ENCODE measurements around the gene MFSD2A. TPM values are rescaled to one million over a fixed set of nuclear protein-coding genes. Genes with fewer than 3 reads are reported as not detected.
"Not testable (repeated sequence)": the region's sequence is repeated elsewhere in the genome, so short reads cannot be mapped to it uniquely, and the experiment has no call there.

Gene MFSD2A
- total and polyA plus RNA-seq, 9 donors = 0.62 to 6.8 (median 1.8) TPM

DNA sequence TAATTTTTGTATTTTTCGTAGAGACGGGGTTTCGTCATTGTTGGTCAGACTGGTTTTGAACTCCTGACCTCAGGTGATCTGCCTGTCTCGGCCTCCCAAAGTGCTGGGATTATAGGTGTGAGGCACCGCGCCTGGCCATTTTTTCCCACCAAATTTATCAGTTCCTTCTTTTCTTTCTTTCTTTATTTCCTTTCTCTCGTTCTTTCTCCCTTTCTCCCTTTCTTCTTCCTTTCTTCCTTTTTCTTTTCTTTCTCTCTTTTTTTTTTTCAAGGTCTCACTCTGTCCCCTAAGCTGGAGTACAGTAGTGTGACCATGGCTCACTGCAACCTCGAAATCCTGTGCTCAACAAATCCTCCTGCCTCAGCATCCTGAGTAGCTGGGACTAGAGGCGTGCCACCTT, 26.4 kb downstream of the MFSD2A start:
- WGBS (ENCODE audit: insufficient coverage) = 89% methylated on average over 7 of the region's 9 CpGs
- peaks cover 2% of the 10 kb centered on the region for H3K27me3 ChIP-seq (ENCODE audit: control insufficient read depth, insufficient read depth, low read length)
- DNase-seq = no peak
- H3K36me3 ChIP-seq (ENCODE audit: control insufficient read depth, insufficient read depth, low read length) = no peaks in the 10 kb centered on the region
- H3K9me3 ChIP-seq (replicated peaks; ENCODE audit: control insufficient read depth, low read depth, low read length) = no peaks in the 10 kb centered on the region
- no peaks in the 10 kb centered on the region for H3K4me1 ChIP-seq (ENCODE audit: control insufficient read depth, insufficient read depth, low read length)
- H3K27ac ChIP-seq (ENCODE audit: low read length) = no peak overlapping the region
- no peak overlapping the region for H3K4me3 ChIP-seq (ENCODE audit: low read length)

- Histone ChIP-seq H3K27ac (ENCODE audit: low read length) (no peak overlapping the region), H3K4me3 (ENCODE audit: low read length) (no peak overlapping the region), H3K36me3 (ENCODE audit: control insufficient read depth, insufficient read depth, low read length) (no peaks in the 10 kb centered on the region), H3K4me1 (ENCODE audit: control insufficient read depth, insufficient read depth, low read length) (no peaks in the 10 kb centered on the region), H3K9me3 (replicated peaks; ENCODE audit: control insufficient read depth, low read depth, low read length) (no peaks in the 10 kb centered on the region), H3K27me3 (ENCODE audit: control insufficient read depth, insufficient read depth, low read length) (peaks cover 2% of the 10 kb centered on the region)
- 28% methylated on average over 2 of the region's 2 CpGs for WGBS (ENCODE audit: insufficient coverage)
- DNase-seq = no peak
Measured at GRCh38 chr1:39981945-39982344, 27.0 kb downstream of the MFSD2A start.

DNA sequence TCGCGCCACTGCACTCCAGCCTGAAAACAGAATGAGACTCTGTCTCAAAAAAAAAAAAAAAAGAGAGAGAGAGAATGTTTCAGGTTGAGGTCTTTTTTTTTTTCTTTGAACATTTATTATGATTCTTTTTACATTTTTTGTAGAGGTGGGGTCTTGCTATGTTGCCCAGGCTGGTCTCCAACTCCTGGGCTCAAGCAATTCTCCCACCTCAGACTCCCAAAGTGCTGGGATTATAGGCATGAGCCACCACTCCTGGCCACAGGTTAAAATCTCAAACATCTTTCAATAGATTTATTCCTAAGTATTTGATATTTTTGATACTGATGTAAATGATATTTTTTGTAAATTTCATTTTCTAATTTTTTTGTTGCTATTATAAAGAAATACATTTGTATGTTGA, 29.5 kb downstream of the MFSD2A start:
- not testable (repeated sequence) for H3K9me3 ChIP-seq (replicated peaks; ENCODE audit: control insufficient read depth, low read depth, low read length); DNase-seq; H3K27me3 ChIP-seq (ENCODE audit: control insufficient read depth, insufficient read depth, low read length); H3K4me3 ChIP-seq (ENCODE audit: low read length); H3K4me1 ChIP-seq (ENCODE audit: control insufficient read depth, insufficient read depth, low read length); H3K36me3 ChIP-seq (ENCODE audit: control insufficient read depth, insufficient read depth, low read length); H3K27ac ChIP-seq (ENCODE audit: low read length)
- no CpG with 5 or more reads among the region's 2 CpGs for WGBS (ENCODE audit: insufficient coverage)

- WGBS (ENCODE audit: insufficient coverage) = 71% methylated on average over 6 of the region's 7 CpGs
- Histone ChIP-seq H3K4me3 (ENCODE audit: low read length) (no peak overlapping the region), H3K27me3 (ENCODE audit: control insufficient read depth, insufficient read depth, low read length) (peaks cover 2% of the 10 kb centered on the region), H3K9me3 (replicated peaks; ENCODE audit: control insufficient read depth, low read depth, low read length) (no peaks in the 10 kb centered on the region), H3K36me3 (ENCODE audit: control insufficient read depth, insufficient read depth, low read length) (no peaks in the 10 kb centered on the region), H3K4me1 (ENCODE audit: control insufficient read depth, insufficient read depth, low read length) (no peaks in the 10 kb centered on the region), H3K27ac (ENCODE audit: low read length) (no peak overlapping the region)
- no peak for DNase-seq
Measured at GRCh38 chr1:39984951-39985350, 30.0 kb downstream of the MFSD2A start.

DNA sequence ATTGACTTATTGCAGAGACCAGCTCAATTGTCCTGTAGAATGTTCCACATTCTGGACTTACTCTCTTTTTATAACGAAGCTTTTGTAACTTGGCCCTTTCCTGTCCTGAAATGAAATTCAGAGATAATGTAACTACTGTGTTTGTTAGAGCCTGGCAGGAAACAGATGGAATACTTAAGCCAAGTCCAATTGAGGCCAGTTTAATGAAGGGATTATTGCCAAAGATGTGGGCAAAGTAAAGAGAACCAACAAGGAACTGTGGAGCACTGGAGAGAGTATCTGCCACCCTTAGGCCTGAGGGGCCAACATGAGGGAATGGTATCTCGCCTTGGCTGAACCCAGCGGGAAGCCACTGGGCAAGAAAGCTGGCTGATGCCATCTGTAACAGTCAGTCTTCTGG, 32.9 kb downstream of the MFSD2A start:
- 75% methylated on average over 3 of the region's 3 CpGs for WGBS (ENCODE audit: insufficient coverage)
- DNase-seq = no peak
- H3K4me3 ChIP-seq (ENCODE audit: low read length) = no peak overlapping the region
- H3K9me3 ChIP-seq (replicated peaks; ENCODE audit: control insufficient read depth, low read depth, low read length) = no peaks in the 10 kb centered on the region
- no peaks in the 10 kb centered on the region for H3K4me1 ChIP-seq (ENCODE audit: control insufficient read depth, insufficient read depth, low read length)
- H3K27me3 ChIP-seq (ENCODE audit: control insufficient read depth, insufficient read depth, low read length) = no peaks in the 10 kb centered on the region
- H3K27ac ChIP-seq (ENCODE audit: low read length) = no peak overlapping the region
- H3K36me3 ChIP-seq (ENCODE audit: control insufficient read depth, insufficient read depth, low read length) = no peaks in the 10 kb centered on the region

- Histone ChIP-seq H3K4me1 (ENCODE audit: control insufficient read depth, insufficient read depth, low read length) (no peaks in the 10 kb centered on the region), H3K27ac (ENCODE audit: low read length) (no peak overlapping the region), H3K36me3 (ENCODE audit: control insufficient read depth, insufficient read depth, low read length) (no peaks in the 10 kb centered on the region), H3K4me3 (ENCODE audit: low read length) (no peak overlapping the region), H3K27me3 (ENCODE audit: control insufficient read depth, insufficient read depth, low read length) (no peaks in the 10 kb centered on the region), H3K9me3 (replicated peaks; ENCODE audit: control insufficient read depth, low read depth, low read length) (no peaks in the 10 kb centered on the region)
- WGBS (ENCODE audit: insufficient coverage) = no CpG with 5 or more reads among the region's 6 CpGs
- DNase-seq = no peak
Measured at GRCh38 chr1:39988618-39989343, 33.8 kb downstream of the MFSD2A start.

- H3K9me3 ChIP-seq (replicated peaks; ENCODE audit: control insufficient read depth, low read depth, low read length) = no peaks in the 10 kb centered on the region
- no peaks in the 10 kb centered on the region for H3K36me3 ChIP-seq (ENCODE audit: control insufficient read depth, insufficient read depth, low read length)
- 60% methylated on average over 1 of the region's 4 CpGs for WGBS (ENCODE audit: insufficient coverage)
- no peak overlapping the region for H3K27ac ChIP-seq (ENCODE audit: low read length)
- H3K27me3 ChIP-seq (ENCODE audit: control insufficient read depth, insufficient read depth, low read length) = no peaks in the 10 kb centered on the region
- DNase-seq = no peak
- H3K4me1 ChIP-seq (ENCODE audit: control insufficient read depth, insufficient read depth, low read length) = no peaks in the 10 kb centered on the region
- no peak overlapping the region for H3K4me3 ChIP-seq (ENCODE audit: low read length)
Measured at GRCh38 chr1:39990428-39990827, 35.5 kb downstream of the MFSD2A start.

DNA sequence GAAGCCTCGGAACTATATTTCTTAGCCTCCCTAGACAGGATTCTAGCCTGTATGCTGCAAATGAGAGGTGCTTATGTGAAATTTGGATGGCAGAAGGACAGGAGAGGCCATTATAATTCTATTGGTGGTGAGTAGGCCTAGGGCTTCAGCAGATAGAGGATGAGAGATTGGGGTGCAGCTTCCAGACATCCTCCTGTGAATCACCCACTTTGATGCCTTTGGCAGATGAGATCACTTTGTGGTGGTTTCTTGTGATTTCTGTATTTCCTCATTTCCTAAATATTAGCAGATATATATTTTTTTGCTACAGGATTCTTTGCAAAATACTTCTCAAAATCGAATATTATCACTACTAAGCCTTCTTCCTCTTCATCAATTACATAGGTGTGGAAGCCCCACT, 37.3 kb downstream of the MFSD2A start:
- DNase-seq = no peak
- no peaks in the 10 kb centered on the region for H3K36me3 ChIP-seq (ENCODE audit: control insufficient read depth, insufficient read depth, low read length)
- H3K4me1 ChIP-seq (ENCODE audit: control insufficient read depth, insufficient read depth, low read length) = no peaks in the 10 kb centered on the region
- H3K9me3 ChIP-seq (replicated peaks; ENCODE audit: control insufficient read depth, low read depth, low read length) = no peaks in the 10 kb centered on the region
- H3K27me3 ChIP-seq (ENCODE audit: control insufficient read depth, insufficient read depth, low read length) = no peaks in the 10 kb centered on the region
- H3K27ac ChIP-seq (ENCODE audit: low read length) = no peak overlapping the region
- no CpG with 5 or more reads among the region's 2 CpGs for WGBS (ENCODE audit: insufficient coverage)
- H3K4me3 ChIP-seq (ENCODE audit: low read length) = no peak overlapping the region

DNA sequence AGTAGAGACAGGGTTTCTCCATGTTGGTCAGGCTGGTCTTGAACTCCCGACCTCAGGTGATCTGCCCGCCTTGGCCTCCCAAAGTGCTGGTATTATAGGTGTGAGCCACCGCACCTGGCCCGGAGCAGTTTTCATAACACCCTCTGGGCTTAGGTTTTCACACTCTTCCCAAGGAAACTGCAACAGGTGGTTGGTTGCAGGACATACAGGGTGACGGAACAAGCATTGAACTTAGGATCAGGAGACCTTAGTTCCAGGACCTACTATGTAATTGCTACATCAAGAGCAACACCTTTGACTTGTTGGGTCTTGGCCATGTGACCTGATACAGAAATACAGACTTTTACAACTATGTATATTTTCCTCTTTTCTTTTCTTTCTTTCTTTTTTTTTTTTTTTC, 37.9 kb downstream of the MFSD2A start:
- Histone ChIP-seq H3K9me3 (replicated peaks; ENCODE audit: control insufficient read depth, low read depth, low read length) (no peaks in the 10 kb centered on the region), H3K27me3 (ENCODE audit: control insufficient read depth, insufficient read depth, low read length) (no peaks in the 10 kb centered on the region), H3K4me1 (ENCODE audit: control insufficient read depth, insufficient read depth, low read length) (no peaks in the 10 kb centered on the region), H3K36me3 (ENCODE audit: control insufficient read depth, insufficient read depth, low read length) (no peaks in the 10 kb centered on the region), H3K4me3 (ENCODE audit: low read length) (no peak overlapping the region), H3K27ac (ENCODE audit: low read length) (no peak overlapping the region)
- no peak for DNase-seq
- 93% methylated on average over 4 of the region's 5 CpGs for WGBS (ENCODE audit: insufficient coverage)

DNA sequence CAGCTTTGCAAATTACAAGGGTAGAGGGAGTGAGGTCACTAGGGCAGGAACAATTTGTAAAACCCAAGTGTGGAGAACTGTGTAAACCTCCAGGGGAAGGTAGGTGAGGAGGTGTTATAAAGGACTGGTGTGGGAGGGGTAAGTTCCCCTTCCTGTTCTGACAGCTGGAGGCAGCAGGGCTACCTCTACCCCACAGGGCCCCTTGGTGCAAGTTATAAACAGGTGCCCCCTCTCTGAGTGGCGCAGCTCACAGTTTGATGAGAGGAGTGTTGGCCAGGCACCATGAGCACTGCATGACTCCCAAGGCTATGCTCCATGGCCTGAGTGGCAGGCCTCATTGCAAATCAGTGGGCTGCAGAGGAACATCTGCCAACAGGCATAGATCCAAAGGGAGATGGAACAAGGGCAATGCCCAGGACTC, 41.0 kb downstream of the MFSD2A start:
- no peak overlapping the region for H3K27ac ChIP-seq (ENCODE audit: low read length)
- H3K9me3 ChIP-seq (replicated peaks; ENCODE audit: control insufficient read depth, low read depth, low read length) = no peaks in the 10 kb centered on the region
- WGBS (ENCODE audit: insufficient coverage) = 71% methylated on average over 1 of the region's 1 CpG

More for the DNA sequence above, 41.0 kb downstream of the MFSD2A start:
- no peaks in the 10 kb centered on the region for H3K36me3 ChIP-seq (ENCODE audit: control insufficient read depth, insufficient read depth, low read length)
- H3K27me3 ChIP-seq (ENCODE audit: control insufficient read depth, insufficient read depth, low read length) = no peaks in the 10 kb centered on the region
- H3K4me3 ChIP-seq (ENCODE audit: low read length) = no peak overlapping the region
- no peak for DNase-seq
- H3K4me1 ChIP-seq (ENCODE audit: control insufficient read depth, insufficient read depth, low read length) = no peaks in the 10 kb centered on the region

All from muscle of leg (tissue), 11 donors.